Omental fat pad (tissue), 4 donors: ENCODE data around the gene TGFBR3. TPM values are rescaled to one million over a fixed set of nuclear protein-coding genes. Genes with fewer than 3 reads are reported as not detected.
"Not testable (repeated sequence)": the region's sequence is repeated elsewhere in the genome, so short reads cannot be mapped to it uniquely, and the experiment has no call there.

Experiments used
- ATAC-seq: fragments of 150-250 bp; one replicate; pipeline ENCODE4 v1.9.1; 2016; ENCODE audit warnings: mild to moderate bottlenecking, moderate library complexity; ENCODE audit not compliant: low FRiP score
- DNase-seq: peaks from one replicate; pipeline ENCODE4 v3.0.0-alpha.2; 2019; ENCODE audit warnings: low spot score
- CTCF ChIP-seq, 3 donors: fragments of 450-650 bp; IDR thresholded peaks; one replicate each; pipeline ENCODE4 v1.5.1; 2016 to 2017; ENCODE audit warnings: antibody characterized with exemption in 3 of 3, mild to moderate bottlenecking in 3 of 3, moderate library complexity in 2 of 3
- total RNA-seq, 4 donors: library from RNA; depleted of rRNA; stranded (reverse); fragments of >200 nt; gene quantifications; one replicate each; pipeline ENCODE4 v1.1.0, GENCODE V29; 2016

The TGFBR3 gene
- total RNA-seq, 4 donors from 2014 or later, result 104 to 267 (median 196) TPM

GRCh38 chr1:91863498-91863897 lies 22.5 kb downstream of the TGFBR3 start:
- DNase-seq (no peak), ATAC-seq (no peak)
- TF ChIP-seq CTCF (IDR thresholded peaks at IDR 0.05), result no peak

- no peak for TF ChIP-seq CTCF (IDR thresholded peaks at IDR 0.05)
- ATAC-seq (no peak), DNase-seq (no peak)
These were observed 23.8 kb downstream of the TGFBR3 start for GRCh38 chr1:91862120-91862519.

GRCh38 chr1:91857557-91858239 lies 28.3 kb downstream of the TGFBR3 start:
- no peak for DNase-seq
- no peak for ATAC-seq
- TF ChIP-seq CTCF (IDR thresholded peaks at IDR 0.05), result no peak

- DNase-seq (no peak), ATAC-seq (no peak)
- no peak for TF ChIP-seq CTCF (IDR thresholded peaks at IDR 0.05)
These were observed 29.0 kb downstream of the TGFBR3 start for GRCh38 chr1:91856996-91857395.

- TF ChIP-seq CTCF (IDR thresholded peaks at IDR 0.05), result no peak
- no peak for ATAC-seq
- DNase-seq, result no peak
These were observed 31.0 kb downstream of the TGFBR3 start for GRCh38 chr1:91854852-91855534.

- no peak for DNase-seq
- no peak for TF ChIP-seq CTCF (IDR thresholded peaks at IDR 0.05)
These were observed 32.6 kb downstream of the TGFBR3 start for GRCh38 chr1:91853397-91853796.

GRCh38 chr1:91852011-91852410 lies 33.9 kb downstream of the TGFBR3 start:
- not testable (repeated sequence) for ATAC-seq, DNase-seq

More at GRCh38 chr1:91853397-91853796, 32.6 kb downstream of the TGFBR3 start:
- no peak for ATAC-seq
